Skeletal muscle satellite cell (primary cell): ENCODE data around the gene GABRA5.

Experiments
- H3K27me3 ChIP-seq: 2 replicates; pipeline ENCODE4 v1.7.0; 2013; ENCODE audit warnings: low read length; ENCODE audit not compliant: control insufficient read depth, insufficient read depth
- H3K36me3 ChIP-seq: 2 replicates; pipeline ENCODE4 v1.7.0; 2013; ENCODE audit warnings: mild to moderate bottlenecking, control low read depth, low read length; ENCODE audit not compliant: insufficient read depth
- H3K4me1 ChIP-seq: 2 replicates; pipeline ENCODE4 v1.7.0; 2013; ENCODE audit warnings: low read length; ENCODE audit not compliant: control insufficient read depth, insufficient read depth
- H3K4me2 ChIP-seq: 2 replicates; pipeline ENCODE4 v1.7.0; 2013; ENCODE audit warnings: mild to moderate bottlenecking, low read length
- H3K4me3 ChIP-seq: 2 replicates; pipeline ENCODE4 v1.7.0; 2013; ENCODE audit warnings: low read length
- H3K9ac ChIP-seq: 2 replicates; pipeline ENCODE4 v1.7.0; 2013; ENCODE audit warnings: mild to moderate bottlenecking, low read depth, low read length, moderate library complexity
- H3K9me3 ChIP-seq: replicated peaks from 2 replicates; pipeline ENCODE4 v1.7.0; 2013; ENCODE audit warnings: mild to moderate bottlenecking, control low read depth, low read length

GABRA5 gene

DNA sequence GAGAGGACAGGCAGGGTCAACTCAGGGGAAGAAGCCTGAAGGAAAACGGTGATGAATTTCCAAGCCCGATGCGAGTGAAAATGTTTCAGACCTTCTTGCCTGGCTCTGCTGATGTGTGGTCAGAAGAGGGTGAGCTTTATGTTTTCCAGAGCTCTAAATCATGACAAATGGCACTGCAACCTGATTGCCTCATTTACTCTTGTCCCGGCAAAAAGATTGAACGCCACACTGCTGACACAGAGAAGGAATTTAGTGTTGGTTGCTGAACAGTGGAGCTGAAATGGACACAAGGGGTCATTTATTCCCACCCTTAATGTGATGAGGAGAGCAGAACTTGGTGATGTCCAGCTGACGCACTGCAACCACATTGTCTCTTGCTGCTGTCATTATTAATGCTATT, 68.0 kb downstream of the GABRA5 start:
- Histone ChIP-seq H3K4me1 (no peaks in the 10 kb centered on the region), H3K27me3 (no peaks in the 10 kb centered on the region)

DNA sequence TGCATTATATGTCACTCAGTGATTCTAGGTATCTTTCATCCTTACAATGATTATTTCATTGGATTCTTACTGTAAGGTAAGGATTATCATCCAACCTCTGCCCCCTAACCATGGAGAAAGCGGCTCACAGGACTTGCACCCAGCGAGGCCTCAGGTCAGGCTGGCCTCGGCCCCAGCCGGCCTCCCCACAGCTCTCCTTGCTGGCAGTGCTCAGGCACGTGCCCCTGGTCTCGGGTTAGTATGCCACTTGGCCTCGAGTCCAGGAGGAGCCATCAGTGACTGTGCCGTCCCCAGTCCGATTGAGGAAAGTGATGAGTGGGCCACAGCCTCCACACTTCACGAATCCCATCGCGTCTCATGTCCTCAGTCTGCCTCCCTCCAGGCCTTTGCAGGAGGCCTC, 68.5 kb downstream of the GABRA5 start:
- Histone ChIP-seq H3K4me1 (no peaks in the 10 kb centered on the region), H3K9me3 (peaks cover 21% of the 10 kb centered on the region), H3K27me3 (no peaks in the 10 kb centered on the region)

More for the DNA sequence above, 68.0 kb downstream of the GABRA5 start:
- Histone ChIP-seq H3K9me3 (peaks cover 21% of the 10 kb centered on the region), H3K4me2 (no peak overlapping the region), H3K9ac (no peak overlapping the region), H3K36me3 (no peaks in the 10 kb centered on the region), H3K4me3 (no peak overlapping the region)

DNA sequence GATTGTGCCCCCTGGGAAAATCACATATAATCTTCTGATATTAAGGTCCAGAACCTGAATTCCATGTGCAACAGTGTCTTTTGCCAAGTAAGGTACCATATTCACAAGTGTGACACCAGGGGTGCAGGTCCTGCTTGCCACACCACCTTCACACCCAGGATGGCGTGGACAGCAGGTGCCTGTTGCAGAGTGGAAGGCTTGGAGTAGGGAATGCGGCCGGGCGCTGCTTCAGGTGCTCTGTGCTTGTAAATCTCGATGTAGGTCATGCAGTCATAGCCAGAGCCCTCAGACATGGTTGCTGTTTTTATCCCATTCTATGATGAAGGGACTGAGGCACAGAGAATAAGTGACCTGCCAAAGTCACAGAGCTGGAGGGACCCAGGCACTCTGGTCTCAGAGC, 69.6 kb downstream of the GABRA5 start:
- no peaks in the 10 kb centered on the region for H3K36me3 ChIP-seq
- H3K4me3 ChIP-seq: no peak overlapping the region
- no peak overlapping the region for H3K9ac ChIP-seq
- H3K4me2 ChIP-seq: no peak overlapping the region
- H3K27me3 ChIP-seq: no peaks in the 10 kb centered on the region
- H3K4me1 ChIP-seq: no peaks in the 10 kb centered on the region
- peaks cover 25% of the 10 kb centered on the region for H3K9me3 ChIP-seq

More for the DNA sequence above, 68.5 kb downstream of the GABRA5 start:
- Histone ChIP-seq H3K9ac (no peak overlapping the region), H3K36me3 (no peaks in the 10 kb centered on the region), H3K4me2 (no peak overlapping the region), H3K4me3 (no peak overlapping the region)

- no peaks in the 10 kb centered on the region for H3K27me3 ChIP-seq
- H3K4me1 ChIP-seq: no peaks in the 10 kb centered on the region
- H3K36me3 ChIP-seq: no peaks in the 10 kb centered on the region
- H3K9me3 ChIP-seq: peaks cover 27% of the 10 kb centered on the region
- H3K4me2 ChIP-seq: no peak overlapping the region
- no peak overlapping the region for H3K9ac ChIP-seq
- no peak overlapping the region for H3K4me3 ChIP-seq
These were observed 70.3 kb downstream of the GABRA5 start for GRCh38 chr15:26937134-26937533.

DNA sequence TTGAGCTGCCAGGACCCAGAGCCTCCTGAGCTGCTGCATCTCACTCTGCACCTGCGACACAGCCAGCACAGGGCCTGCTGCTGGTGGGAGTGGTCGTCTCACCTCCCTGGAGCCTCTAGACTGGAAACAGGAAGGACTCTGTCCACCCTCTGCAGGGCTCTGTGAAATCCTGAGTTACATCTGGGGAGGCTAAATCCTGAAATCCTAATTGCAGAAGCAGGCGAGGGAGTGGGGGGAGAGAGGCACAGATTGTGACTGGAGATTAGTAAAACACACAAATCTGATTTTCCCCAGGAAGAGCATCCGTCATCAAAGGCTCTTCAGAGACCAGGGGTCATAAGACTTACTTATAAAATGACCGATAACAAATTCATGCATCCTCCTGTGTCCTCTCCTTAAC, 72.5 kb downstream of the GABRA5 start:
- Histone ChIP-seq H3K36me3 (no peaks in the 10 kb centered on the region), H3K4me1 (no peaks in the 10 kb centered on the region), H3K9ac (no peak overlapping the region), H3K4me3 (no peak overlapping the region), H3K27me3 (no peaks in the 10 kb centered on the region), H3K9me3 (peaks cover 37% of the 10 kb centered on the region), H3K4me2 (no peak overlapping the region)

DNA sequence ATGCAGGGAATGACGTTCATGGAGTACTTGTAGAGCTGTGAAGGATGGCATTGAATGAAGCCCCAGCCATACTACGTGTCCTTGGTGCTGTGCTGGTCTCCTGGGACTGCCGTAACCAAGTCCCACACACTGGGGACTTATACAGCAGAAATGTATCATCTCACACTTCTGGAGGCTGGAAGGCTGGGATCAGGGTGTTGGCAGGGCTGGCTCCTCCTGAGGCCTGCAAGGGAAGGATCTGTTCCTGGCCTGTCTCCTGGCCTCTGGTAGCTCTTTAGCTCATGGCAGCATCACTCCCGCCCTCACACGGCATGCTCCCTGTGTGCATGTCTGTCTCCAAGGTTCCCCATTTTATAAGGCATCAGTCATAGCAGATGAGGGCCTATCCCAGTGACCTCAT, 74.6 kb downstream of the GABRA5 start:
- Histone ChIP-seq H3K27me3 (no peaks in the 10 kb centered on the region), H3K36me3 (no peaks in the 10 kb centered on the region), H3K4me3 (no peak overlapping the region), H3K4me1 (no peaks in the 10 kb centered on the region), H3K9me3 (peaks cover 43% of the 10 kb centered on the region), H3K4me2 (no peak overlapping the region), H3K9ac (no peak overlapping the region)

DNA sequence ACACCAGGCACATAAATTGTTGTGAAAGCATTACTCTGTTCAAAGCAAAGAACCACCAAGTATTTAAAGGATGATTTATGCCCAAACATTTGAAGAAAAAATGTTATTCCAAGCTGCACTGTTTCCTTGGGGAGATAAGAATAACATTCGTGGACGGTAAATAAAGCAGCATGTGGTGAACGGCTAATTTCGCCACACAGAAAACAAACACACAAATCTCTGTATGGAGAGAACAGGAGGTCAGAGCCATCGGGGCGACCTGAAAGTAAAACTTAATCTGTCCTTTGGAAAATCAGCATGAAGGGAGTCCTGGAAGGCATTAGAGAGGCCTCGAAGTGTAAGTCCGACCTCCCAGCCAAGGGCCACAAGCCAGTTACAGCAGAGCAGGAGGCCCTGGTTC, 77.0 kb downstream of the GABRA5 start:
- H3K4me1 ChIP-seq: no peaks in the 10 kb centered on the region

GRCh38 chr15:26945046-26945445, 78.2 kb downstream of the GABRA5 start:
- Histone ChIP-seq H3K4me1 (no peaks in the 10 kb centered on the region), H3K27me3 (no peaks in the 10 kb centered on the region), H3K4me3 (no peak overlapping the region), H3K9ac (no peak overlapping the region), H3K36me3 (no peaks in the 10 kb centered on the region), H3K9me3 (peaks cover 33% of the 10 kb centered on the region), H3K4me2 (no peak overlapping the region)

More for the DNA sequence above, 77.0 kb downstream of the GABRA5 start:
- Histone ChIP-seq H3K4me3 (no peak overlapping the region), H3K4me2 (no peak overlapping the region), H3K27me3 (no peaks in the 10 kb centered on the region), H3K9me3 (peaks cover 35% of the 10 kb centered on the region), H3K36me3 (no peaks in the 10 kb centered on the region), H3K9ac (no peak overlapping the region)

GRCh38 chr15:26950001-26950400, 83.1 kb downstream of the GABRA5 start:
- Histone ChIP-seq H3K9ac (no peak overlapping the region), H3K4me3 (no peak overlapping the region), H3K4me1 (no peaks in the 10 kb centered on the region), H3K9me3 (peaks cover 4% of the 10 kb centered on the region), H3K27me3 (no peaks in the 10 kb centered on the region), H3K4me2 (no peak overlapping the region), H3K36me3 (no peaks in the 10 kb centered on the region)

DNA sequence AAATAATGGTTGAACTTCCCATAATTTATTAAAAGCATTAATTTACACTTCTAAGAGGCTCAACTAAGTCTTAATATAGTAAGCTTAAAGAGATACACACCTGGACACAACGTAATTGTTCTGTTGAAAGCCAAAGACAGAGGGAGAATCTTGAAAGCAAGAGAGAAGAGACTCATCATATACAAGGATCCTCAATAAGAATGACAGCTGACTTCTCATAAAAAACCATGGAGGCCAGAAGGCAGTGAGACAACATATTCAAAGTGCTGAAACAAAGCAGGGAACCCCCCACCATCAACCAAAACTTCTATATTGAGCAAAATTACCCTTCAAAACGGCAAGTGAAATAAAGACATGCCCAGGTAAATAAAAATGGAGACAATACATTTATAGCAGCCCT, 87.5 kb downstream of the GABRA5 start:
- no peaks in the 10 kb centered on the region for H3K4me1 ChIP-seq
- no peak overlapping the region for H3K9ac ChIP-seq
- no peaks in the 10 kb centered on the region for H3K27me3 ChIP-seq
- no peak overlapping the region for H3K4me2 ChIP-seq
- no peaks in the 10 kb centered on the region for H3K9me3 ChIP-seq
- H3K36me3 ChIP-seq: no peaks in the 10 kb centered on the region
- H3K4me3 ChIP-seq: no peak overlapping the region

GRCh38 chr15:26967719-26968269, 100.9 kb downstream of the GABRA5 start:
- H3K4me3 ChIP-seq: no peak overlapping the region
- H3K36me3 ChIP-seq: no peaks in the 10 kb centered on the region
- no peaks in the 10 kb centered on the region for H3K4me1 ChIP-seq
- no peak overlapping the region for H3K4me2 ChIP-seq
- H3K27me3 ChIP-seq: no peaks in the 10 kb centered on the region
- H3K9me3 ChIP-seq: peaks cover under 1% of the 10 kb centered on the region
- H3K9ac ChIP-seq: no peak overlapping the region

- Histone ChIP-seq H3K9me3 (peaks cover 4% of the 10 kb centered on the region), H3K36me3 (no peaks in the 10 kb centered on the region), H3K4me1 (no peaks in the 10 kb centered on the region), H3K4me2 (no peak overlapping the region), H3K27me3 (no peaks in the 10 kb centered on the region), H3K9ac (no peak overlapping the region), H3K4me3 (no peak overlapping the region)
These were observed 101.9 kb downstream of the GABRA5 start for GRCh38 chr15:26968806-26969205.
